ENCODE measurements around the gene HECTD2.
"Not testable (repeated sequence)": the region's sequence is repeated elsewhere in the genome, so short reads cannot be mapped to it uniquely, and the experiment has no call there.

Gene HECTD2

DNA sequence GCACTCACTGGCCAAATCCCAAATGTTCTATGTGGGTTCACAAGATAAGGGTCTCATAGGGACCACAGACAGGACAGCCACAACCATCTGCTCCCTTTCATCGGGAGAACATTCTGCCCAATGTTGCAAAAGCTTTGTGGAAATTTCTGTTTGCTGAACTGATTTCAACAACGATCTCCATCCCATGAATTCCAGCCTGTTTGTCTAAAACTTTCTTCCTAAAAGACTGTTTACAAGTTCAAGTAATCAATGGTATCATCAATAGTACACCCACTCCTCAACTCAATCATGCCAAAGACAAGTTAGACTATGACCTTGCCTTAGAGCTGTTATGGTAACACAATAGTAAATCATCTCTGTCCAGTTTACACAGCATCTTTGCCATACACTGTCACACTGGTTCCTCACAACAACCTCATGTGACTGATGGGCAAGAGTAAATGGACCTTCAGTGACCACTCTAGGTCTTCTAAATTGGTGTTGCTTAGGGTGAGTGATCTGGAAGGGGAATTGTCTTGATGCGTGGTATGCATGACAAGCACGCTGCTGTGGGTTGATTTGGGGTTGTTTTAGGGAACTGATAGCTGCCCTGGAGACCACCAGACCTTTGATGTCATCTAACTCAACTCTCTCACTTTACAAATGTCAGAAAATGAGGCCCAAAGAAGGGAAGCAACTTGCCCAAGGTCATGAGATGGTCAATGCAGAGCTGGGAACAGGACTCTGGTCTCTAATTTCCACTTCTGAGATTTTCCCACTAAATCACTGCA is 127.7 kb downstream of the HECTD2 start:
- DNase-seq (ENCODE audit: low spot score) = no peak

DNA sequence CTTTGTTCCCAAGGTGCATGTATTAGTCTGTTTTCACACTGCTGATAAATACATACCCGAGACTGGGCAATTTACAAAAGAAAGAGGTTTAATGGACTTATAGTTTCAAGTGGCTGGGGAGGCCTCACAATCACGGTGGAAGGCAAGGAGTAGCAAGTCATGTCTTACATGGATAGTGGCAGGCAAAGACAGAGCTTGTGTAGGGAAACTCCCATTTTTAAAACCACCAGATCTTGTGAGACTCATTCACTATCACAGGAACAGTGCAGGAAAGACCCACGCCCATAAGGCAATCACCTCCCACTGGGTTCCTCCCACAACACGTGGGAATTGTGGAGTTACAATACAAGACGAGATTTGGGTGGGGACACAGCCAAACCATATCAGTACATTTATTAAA is 129.8 kb downstream of the HECTD2 start:
- DNase-seq (ENCODE audit: low spot score) = no peak

DNA sequence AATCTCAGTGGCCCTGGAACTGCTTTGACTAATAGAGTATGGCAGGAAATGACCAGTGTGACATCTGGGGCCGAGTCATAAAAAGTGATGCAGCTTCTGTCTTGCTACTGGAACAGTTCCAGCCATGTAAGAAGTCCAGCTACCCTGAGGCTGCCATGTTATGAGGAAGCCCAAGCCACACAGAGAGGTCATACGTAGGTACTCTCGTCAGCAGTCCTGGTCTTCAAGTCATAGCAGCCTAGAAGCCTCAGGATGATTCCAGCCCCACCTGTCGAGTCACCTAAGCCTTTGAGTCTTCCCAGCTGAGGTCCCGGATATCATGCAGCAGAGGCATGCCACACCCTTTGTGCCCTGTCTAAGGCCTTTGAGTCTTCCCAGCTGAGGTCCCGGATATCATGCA is 130.6 kb downstream of the HECTD2 start:
- DNase-seq (ENCODE audit: low spot score) = no peak

DNA sequence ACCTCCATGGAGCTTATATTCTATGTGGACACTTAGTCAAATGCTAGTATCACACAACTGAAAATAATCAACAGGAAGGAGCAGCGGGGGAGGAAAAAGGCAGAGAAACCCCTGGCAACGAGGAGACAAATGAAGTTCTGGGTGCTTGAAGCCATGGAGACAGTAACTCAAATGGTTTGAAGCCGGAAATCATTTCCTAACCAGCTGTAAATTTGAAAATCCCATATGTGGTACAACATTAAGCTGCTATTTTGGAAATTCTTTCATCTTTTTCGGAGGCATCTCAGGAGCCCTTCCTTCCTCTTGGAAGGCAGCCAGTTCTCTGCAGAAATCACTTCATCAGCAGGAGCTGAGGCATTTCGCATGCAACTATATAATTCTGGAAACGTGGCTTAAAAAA is 131.3 kb downstream of the HECTD2 start:
- DNase-seq (ENCODE audit: low spot score) = no peak

DNA sequence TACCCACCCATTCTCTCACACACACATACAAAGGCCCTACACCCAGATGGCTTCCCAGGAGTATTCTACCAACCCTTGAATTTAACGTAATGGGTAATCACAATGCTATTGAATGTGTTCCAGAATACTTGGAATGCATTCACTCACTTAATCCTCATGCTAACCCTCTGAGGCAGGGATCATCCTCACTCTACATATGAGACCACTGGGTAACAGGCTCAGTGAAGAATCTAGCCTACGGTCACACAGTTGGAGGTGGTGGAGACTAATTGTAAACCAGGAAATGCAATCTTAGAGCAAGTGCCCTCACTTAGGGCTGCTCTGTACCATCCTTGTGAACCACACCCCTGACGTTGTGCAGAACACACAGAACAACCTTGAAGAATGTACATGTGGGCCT is 135.2 kb downstream of the HECTD2 start:
- DNase-seq (ENCODE audit: low spot score) = no peak

DNA sequence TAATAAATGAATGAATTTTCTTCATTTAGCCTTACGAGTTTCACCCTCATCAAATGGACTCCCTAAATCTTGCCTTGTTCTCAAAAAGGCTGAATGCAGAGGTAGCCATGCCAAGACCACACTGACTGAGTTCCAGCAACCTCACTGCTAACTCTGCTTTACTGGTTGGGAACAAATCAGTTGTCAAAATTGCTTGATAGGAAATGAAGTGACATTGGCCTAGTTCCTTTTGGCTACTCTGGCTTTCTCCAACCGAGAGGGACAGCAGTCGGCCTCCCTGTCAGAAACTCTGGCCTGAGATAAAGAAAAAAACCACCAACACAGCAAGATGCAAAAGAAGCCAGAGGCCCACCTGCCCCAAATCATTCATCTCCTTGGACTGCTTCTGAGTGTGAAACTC is 135.7 kb downstream of the HECTD2 start:
- no peak for DNase-seq (ENCODE audit: low spot score)

DNA sequence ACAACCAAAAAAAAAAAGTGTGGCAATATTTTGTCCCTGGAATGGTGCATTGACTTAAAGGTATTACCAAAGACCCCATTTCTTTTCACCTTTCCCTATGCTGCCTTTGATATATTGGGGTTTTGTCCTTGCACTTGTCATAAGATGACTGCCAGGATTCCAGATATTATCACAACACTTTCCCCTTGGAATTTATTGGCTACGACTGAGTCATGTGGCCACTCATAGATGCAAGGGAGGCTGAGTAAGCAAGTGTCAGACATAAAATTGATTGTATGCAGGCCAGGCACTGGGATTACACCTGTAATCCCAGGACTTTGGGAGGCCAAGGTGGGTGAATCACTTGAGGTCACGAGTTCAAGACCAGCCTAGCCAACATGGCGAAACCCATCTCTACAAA is 139.1 kb downstream of the HECTD2 start:
- no peak for DNase-seq (ENCODE audit: low spot score)

DNA sequence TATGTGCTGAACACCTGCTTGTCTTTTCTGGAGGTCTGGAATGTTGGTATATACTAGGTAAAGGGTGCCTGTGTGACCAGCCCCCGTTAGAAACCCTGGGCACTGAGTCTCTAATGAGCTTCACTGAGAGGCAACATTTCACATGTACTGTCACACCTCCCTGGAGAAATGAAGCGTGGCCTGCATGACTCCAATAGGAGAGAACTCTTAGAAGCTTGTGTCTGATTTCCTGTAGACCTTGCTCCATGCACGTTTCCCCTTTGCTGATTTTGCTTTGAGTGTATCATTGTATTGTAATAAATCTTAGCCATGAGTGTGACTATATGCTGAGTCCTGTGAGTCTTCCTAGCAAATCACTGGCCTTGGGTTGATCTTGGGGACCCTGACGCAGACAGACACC is 139.9 kb downstream of the HECTD2 start:
- DNase-seq (ENCODE audit: low spot score) = no peak

DNA sequence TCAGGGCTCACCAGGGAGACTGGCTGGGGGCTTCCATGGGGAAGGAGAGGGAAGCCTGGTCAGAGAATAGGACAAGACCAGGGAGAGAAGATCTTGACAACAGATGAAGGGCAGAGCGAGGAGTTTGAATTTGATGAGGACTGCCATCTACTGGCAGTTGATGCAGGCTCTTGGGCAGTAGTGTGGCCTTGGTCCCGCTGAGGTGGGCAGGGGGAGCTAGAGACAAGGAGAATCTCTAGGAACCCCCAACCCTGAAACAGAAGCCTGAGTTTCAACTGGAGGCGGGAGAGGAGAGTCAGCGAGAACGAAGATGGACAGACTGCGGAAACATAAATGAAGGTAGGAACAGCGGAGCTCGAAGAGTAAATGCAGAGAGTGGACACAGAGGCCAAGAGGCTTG is 141.7 kb downstream of the HECTD2 start:
- no peak for DNase-seq (ENCODE audit: low spot score)

DNA sequence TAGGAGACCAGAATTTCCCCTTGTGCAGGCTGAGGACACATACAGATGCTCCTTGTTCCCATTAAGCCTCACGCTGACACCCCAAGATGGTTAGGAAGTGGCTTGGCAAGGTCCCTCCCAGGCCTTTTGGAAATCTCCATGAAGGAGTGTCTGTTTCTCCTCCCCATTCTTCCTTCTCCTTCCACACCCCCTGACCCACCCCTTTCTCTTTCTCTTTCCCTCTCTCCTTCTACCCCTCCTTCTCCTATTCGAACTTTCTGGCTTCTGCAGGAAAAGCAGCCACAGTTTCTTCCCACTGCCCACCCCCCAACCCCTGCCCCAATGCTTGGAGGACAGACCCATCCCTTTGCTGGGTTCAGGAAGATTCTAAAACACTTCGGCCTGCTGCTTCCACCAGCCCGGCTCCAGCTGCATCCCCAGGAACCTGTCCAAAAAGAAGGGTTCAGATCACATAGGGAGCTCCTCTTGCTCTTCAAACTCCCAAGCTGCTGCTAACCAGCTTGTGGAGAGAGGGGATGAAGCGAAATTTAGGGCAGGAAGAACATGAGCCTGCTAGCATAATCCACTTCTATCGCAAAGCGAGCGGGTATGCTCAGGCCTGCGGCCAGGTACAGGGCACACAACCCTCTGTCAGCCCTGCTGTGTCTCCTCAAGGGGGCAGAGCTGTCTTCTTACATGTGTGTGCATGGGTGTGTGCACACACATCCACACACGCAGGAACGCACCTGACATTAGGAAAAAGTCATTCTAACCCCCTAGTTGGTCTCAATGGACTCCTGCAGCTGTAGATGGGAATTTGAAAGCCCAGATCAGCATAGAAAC is 142.3 kb downstream of the HECTD2 start:
- no peak for DNase-seq (ENCODE audit: low spot score)

DNA sequence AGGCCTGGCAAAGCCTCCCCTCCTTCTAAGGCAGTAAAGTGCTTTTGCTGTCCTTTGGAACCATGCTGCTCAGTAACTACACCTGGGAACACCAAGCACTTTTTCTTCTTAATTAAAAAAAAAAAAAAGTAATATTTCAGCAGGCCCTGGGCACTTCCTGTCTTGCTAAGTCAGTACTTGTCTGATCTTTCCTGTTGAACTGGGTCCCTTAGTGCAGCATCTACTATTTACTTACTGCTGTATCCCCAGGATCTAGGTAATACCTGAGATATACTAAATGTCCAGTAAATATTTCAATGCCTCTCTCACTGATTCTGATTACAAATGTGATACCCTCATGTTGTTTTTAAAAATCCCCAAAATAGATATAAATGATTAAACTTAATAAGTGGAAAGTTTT is 145.3 kb downstream of the HECTD2 start:
- no peak for DNase-seq (ENCODE audit: low spot score)

DNA sequence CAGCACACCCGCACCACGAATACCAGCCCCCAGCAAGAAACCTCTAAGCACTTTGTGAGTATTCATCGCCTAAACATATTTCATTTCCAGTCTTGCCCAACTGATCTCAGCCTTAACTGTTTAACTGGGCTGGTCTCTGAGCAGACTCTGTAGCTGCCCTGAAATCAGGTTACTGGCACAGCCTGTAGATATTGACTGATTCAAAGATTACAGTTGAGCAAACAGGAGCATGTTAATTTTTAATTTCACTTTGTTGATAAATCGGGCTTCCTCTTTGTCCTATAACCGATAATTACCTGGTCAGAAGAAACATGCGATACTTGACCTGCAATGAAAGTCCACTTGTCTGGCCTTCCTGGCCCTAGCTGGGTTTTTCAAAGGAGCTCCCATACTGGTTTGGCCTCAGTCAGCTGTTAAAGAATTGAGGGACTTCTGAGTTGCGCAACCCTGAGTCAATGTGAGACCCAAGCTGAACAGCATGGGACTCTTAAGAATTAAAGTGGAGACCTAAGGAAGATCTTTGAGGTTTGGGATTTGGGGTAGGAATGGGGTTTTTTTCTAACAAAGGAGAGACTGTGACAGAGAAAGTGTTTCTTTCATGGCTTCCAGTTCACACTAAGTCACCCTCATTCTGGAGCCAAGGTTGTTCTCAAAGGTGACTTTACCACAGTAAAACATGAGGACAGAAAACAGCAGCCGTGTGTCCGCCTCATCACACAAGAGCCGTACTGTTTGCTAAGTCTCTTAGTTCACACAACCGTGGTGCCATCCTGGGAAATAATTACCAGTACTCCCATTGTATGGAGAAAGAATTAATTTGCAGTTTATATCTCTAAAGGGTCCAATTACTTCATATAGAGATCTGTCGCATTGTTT is 146.8 kb downstream of the HECTD2 start:
- no peak for DNase-seq (ENCODE audit: low spot score)

DNA sequence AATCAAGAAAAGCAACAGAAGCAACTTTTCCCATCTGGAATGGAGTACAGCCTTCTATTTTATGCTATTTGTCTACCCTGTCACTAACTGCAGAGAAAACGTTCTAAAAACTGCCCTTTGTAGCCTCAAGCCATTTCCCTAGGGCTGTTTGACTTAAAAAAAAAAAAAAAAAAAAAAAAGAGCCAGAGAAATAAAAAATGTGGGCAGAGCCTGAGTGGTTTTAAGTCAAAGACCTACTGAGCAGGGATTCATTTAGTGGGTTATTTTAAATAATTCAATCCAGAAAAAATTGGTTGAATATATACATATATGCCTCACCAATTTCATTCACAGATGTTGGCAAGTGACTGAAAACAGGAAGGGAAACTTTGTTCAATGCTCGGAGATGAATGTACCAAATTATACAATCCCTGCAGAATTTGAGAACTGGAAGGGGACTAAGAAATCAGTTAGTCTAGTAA is 147.5 kb downstream of the HECTD2 start:
- DNase-seq (ENCODE audit: low spot score) = no peak

DNA sequence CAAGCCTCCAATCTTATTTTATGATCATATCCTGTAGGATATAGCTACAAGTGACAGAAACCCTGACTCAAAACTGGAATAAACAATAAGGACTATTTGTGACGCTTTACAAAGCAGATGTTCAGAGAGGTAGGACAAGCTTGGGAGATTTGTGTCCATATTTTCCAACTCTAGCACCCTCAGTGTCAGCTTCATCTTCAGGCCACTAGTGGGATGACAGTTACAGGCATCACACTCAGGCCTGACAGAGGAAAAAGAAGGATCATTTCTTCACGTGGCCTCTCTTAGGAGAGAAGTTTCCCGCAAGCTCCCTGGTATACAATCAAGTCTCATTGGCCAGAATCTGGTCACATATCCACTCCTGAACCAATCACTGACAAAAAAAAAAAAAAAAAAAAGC is 148.3 kb downstream of the HECTD2 start:
- DNase-seq (ENCODE audit: low spot score) = no peak

DNA sequence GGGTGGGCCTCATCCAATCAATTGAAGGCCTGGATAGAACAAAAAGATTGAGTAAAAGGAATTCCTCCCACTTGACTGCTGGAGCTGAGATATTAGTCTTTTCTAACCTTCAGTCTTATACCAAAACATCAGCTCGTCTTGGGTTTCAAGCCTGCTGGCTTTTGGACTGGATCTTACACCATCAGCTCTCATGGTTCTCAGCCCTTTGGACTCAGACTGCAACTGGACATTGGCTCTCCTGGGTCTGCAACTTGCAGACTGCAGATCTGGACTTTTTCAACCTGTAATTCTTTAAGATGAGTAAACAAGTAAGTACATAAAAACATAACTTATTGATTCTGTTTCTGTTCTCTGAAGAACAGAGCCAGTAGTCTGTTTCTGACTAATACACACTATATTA is 149.0 kb downstream of the HECTD2 start:
- no peak for DNase-seq (ENCODE audit: low spot score)

DNA sequence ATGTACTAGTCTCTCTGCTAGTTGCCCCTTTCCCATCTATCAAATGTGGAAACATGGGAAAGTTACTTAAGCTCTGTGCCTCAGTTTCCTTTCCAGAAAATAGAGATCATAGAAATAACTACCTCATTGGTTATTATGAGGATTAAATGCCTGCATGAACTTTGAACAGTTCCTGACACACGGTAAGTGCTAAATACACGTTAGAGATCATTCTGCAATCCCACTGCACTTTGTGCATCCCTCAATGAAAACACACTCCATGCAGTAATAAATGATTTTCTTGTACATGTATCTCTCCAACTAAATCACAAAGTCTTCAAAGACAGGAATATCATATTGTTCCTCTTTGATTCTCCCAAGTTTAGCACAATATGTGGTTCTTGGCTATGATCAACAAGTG is 149.6 kb downstream of the HECTD2 start:
- DNase-seq (ENCODE audit: low spot score) = no peak

DNA sequence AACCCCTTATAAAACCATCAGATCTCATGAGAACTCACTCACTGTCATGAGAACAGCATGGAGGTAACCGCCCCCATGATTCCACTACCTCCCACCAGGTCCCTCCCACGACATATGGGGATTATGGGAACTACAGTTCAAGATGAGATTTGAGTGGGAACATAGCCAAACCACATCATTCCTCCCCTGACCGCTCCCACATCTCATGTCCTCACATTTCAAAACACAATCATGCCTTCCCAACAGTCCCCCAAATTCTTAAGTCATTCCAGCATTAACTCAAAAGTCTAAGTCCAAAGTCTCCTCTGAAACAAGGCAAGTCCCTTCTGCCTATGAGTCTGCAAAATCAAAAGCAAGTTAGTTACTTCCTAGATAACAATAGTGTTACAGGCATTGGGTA is 150.7 kb downstream of the HECTD2 start:
- DNase-seq (ENCODE audit: low spot score) = not testable (repeated sequence)

DNA sequence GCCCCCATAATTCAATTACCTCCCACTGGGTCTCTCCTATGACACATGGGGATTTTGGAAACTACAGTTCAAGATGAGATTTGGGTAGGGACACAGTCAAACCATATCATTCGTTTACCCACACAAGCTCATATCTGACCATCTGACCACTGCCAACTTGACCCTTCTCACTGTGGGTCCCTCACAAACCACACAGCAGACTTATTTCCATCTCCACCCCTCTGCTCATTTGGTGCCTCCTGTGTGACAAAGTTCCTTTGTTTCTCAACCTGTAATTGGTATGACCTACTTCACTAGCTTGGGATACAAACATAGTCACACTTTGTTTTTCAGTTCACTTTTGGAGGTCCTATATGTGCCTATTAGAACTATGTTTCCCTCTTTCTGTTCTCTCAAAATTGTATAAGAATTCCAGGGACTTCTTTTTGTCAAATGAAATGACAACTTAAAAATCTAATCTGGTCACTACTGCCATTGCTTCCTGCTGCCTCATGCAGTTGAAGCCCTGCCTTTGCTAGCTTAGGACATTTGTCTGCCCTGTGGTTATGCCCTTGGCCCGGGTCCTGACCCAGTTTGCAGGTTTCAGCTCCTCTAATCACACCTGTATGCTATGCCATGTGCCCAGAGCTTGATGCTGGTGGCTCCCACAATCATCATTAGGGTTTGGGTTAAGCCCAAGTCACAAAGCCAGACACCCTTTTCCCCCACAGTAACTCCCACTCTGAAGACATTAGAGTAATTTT is 152.9 kb downstream of the HECTD2 start:
- no peak for DNase-seq (ENCODE audit: low spot score)

DNA sequence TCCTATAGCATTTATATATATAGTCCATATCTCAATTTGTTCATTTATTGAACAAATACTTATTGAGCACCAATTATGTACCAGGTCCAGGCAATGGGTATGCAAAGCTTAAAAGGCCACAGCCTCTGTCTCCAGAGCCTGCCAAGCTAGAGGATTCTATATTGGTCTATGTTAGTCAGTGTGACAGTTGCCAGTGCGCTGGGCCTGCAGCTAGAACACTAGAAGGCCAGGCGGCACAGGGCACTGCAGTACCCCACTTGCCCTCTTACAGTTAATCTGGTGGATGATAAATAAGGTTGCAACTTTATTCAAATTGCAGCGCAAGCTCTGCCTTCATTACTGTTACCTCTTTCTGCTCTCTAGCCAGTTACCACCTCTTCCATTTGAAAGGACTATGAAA is 153.9 kb downstream of the HECTD2 start:
- no peak for DNase-seq (ENCODE audit: low spot score)
